ENCODE data around the gene FHIP1A.
"Not testable (repeated sequence)": the region's sequence is repeated elsewhere in the genome, so short reads cannot be mapped to it uniquely, and the experiment has no call there.

- TF ChIP-seq ZNF580 (tag by site-specific recombination; IDR thresholded peaks at IDR 0.05); ZNF747 (tag by site-specific recombination; IDR thresholded peaks at IDR 0.05); ZNF629 (tag by site-specific recombination; IDR thresholded peaks at IDR 0.05); YY1 (tag by site-specific recombination; IDR thresholded peaks at IDR 0.05); CTCF (tag by site-specific recombination; IDR thresholded peaks at IDR 0.05); ZNF48 (tag by site-specific recombination; IDR thresholded peaks at IDR 0.05); ZNF416 (tag by site-specific recombination; IDR thresholded peaks at IDR 0.05); ZNF223 (tag by site-specific recombination; IDR thresholded peaks at IDR 0.05); ZNF24 (tag by site-specific recombination; IDR thresholded peaks at IDR 0.05); ZNF561 (tag by site-specific recombination; IDR thresholded peaks at IDR 0.05; ENCODE audit: borderline replicate concordance); ZNF23 (tag by site-specific recombination; IDR thresholded peaks at IDR 0.05; ENCODE audit: borderline replicate concordance); PRDM4 (tag by site-specific recombination; IDR thresholded peaks at IDR 0.05): not testable (repeated sequence)
These were observed 4.2 kb upstream of the FHIP1A start for GRCh38 chr4:151404802-151405201.
